ENCODE measurements around the gene VIP.
"Not testable (repeated sequence)": the region's sequence is repeated elsewhere in the genome, so short reads cannot be mapped to it uniquely, and the experiment has no call there.

VIP gene

DNA sequence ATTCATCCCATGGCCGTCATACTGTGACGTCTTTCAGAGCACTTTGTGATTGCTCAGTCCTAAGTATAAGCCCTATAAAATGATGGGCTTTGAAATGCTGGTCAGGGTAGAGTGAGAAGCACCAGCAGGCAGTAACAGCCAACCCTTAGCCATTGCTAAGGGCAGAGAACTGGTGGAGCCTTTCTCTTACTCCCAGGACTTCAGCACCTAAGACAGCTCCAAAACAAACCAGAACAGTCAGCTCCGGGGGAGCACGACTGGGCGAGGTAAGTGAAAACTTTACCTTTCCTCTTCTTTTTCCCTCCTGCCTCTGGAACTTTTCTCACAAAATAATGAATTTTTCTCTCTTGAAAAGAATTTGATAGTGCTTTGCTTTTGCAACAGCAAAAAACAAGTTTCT, at the start of gene VIP:
Gene VIP (plus strand): TSS at position 104 of the 400 bp plus-strand sequence. CDS start 1,381 bp downstream, outside the sequence.
- Histone ChIP-seq H3K4me1 (ENCODE audit: insufficient read depth, low read length) (no peaks in the 10 kb centered on the region), H3K27me3 (ENCODE audit: control insufficient read depth in 1 of 2, insufficient read depth in 2 of 2, low read length in 2 of 2) (no peaks in the 10 kb centered on the region), H3K9me3 (ENCODE audit: low read length) (no peaks in the 10 kb centered on the region)

DNA sequence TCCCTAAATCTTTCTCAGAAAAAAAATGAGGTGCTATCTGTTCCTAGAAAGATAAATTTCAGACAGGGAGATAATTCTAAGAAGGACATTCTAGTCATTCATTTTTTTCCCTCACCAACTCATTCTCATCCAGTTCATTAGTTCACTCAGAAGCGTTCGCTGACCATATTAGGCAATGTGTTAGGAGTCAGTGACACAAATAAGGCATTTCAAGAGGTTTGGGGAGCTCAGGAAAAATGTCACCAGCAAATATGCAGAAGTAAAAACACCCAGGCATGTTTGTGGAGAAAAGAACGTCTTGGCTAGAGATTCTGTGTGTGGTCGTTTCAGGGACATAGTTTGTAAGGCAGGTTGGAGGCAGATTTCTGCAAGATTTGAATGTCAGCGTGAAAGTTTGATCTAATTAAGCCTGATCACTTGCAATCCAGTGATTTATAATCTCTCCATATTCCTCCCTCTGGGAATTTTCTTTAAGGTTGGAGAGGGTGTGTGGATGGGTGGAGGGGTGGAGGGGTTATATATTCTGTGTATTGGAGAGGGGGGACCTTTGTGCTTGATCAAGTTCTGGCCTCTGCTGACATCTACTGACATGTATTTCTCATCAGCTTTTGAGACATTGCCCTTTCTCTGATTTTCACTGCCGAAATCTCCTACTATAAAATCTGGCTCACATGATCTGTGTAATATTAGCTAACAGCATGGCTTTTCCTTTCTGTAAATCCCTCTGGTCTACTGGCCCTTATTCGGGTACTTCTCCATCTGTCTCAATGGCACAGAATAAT, 49.3 kb upstream of the VIP start:
- Histone ChIP-seq H3K27me3 (ENCODE audit: control insufficient read depth in 1 of 2, insufficient read depth in 2 of 2, low read length in 2 of 2) (no peaks in the 10 kb centered on the region), H3K4me1 (ENCODE audit: insufficient read depth, low read length) (no peaks in the 10 kb centered on the region), H3K36me3 (ENCODE audit: insufficient read depth, low read length) (no peaks in the 10 kb centered on the region), H3K9ac (ENCODE audit: low read length) (no peak overlapping the region), H3K9me3 (ENCODE audit: low read length) (no peaks in the 10 kb centered on the region), H3K4me3 (ENCODE audit: low read depth in 1 of 2, low read length in 2 of 2) (no peak overlapping the region), H3K27ac (ENCODE audit: low read depth, low read length) (no peak overlapping the region)

More for the DNA sequence above, at the start of gene VIP:
- Histone ChIP-seq H3K9ac (ENCODE audit: low read length) (no peak within 1 kb of the TSS), H3K36me3 (ENCODE audit: insufficient read depth, low read length) (no peaks in the 10 kb centered on the region), H3K27ac (ENCODE audit: low read depth, low read length) (no peak within 1 kb of the TSS), H3K4me3 (ENCODE audit: low read depth in 1 of 2, low read length in 2 of 2) (no peak within 1 kb of the TSS)

DNA sequence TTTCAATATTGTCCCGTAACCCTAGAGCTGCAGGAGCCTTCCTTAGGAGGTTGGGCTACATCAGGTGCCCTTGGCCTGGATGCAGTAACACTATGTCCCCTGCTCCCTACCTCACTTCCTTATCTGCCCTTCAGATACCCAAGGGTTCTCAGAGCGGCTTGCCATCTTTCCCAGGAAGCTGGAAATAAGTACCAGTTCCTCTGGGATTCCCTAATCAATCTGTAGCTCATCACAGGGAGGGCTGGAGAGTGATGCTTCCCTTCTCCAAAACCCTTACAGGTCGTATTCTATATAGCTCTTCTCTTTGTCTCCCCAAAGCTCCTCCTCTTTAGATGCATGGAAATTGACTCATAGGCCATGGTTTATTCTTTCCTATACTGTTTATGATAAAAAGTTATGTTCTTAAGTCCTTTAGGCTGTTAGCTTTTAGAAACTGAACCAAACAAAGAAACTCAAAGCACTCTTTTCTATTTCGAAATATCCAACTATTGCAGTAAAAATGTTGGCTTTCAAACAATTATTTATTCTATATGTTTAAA, 48.7 kb upstream of the VIP start:
- Histone ChIP-seq H3K9me3 (ENCODE audit: low read length) (no peaks in the 10 kb centered on the region), H3K36me3 (ENCODE audit: insufficient read depth, low read length) (no peaks in the 10 kb centered on the region), H3K9ac (ENCODE audit: low read length) (no peak overlapping the region), H3K27ac (ENCODE audit: low read depth, low read length) (no peak overlapping the region), H3K4me3 (ENCODE audit: low read depth in 1 of 2, low read length in 2 of 2) (no peak overlapping the region), H3K4me1 (ENCODE audit: insufficient read depth, low read length) (no peaks in the 10 kb centered on the region), H3K27me3 (ENCODE audit: control insufficient read depth in 1 of 2, insufficient read depth in 2 of 2, low read length in 2 of 2) (no peaks in the 10 kb centered on the region)

DNA sequence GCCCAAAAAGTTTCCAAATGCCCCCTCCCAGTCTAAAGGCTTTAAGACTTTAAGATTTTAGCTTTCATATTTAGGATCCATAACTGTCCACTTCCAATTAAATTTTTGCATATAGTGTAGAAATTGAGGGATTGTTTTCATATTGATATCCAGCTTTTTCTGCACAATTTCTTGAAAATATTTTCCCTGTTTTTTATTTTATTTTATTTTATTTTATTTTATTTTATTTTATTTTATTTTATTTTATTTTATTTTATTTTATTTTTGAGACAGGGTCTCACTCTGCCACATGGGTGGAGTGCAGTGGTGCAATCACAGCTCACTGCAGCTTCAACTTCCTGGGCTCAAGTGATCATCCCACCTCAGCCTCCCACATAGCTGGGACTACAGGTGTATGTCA, 46.8 kb upstream of the VIP start:
- not testable (repeated sequence) for H3K9me3 ChIP-seq (ENCODE audit: low read length); H3K27me3 ChIP-seq (ENCODE audit: control insufficient read depth in 1 of 2, insufficient read depth in 2 of 2, low read length in 2 of 2); H3K36me3 ChIP-seq (ENCODE audit: insufficient read depth, low read length)

DNA sequence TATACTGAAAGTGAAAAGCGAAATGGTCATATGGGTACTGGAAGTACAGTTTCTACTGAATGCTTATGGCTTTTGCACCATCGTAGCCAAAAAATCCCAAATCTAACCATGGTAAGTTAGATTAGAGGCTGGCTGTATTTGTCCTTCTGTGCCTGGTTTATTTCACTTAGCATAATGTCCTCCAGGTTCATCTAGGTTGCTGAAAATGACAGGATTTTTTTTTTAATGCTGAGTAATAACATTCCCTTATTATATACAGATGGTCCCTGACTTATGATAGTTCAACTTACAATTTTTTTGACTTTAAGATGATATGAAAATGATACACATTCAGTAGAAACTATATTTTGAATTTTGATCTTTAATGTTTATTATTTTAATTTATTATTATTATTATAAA, 45.3 kb upstream of the VIP start:
- Histone ChIP-seq H3K36me3 (ENCODE audit: insufficient read depth, low read length) (no peaks in the 10 kb centered on the region), H3K4me1 (ENCODE audit: insufficient read depth, low read length) (no peaks in the 10 kb centered on the region), H3K9me3 (ENCODE audit: low read length) (no peaks in the 10 kb centered on the region), H3K9ac (ENCODE audit: low read length) (no peak overlapping the region), H3K4me3 (ENCODE audit: low read depth in 1 of 2, low read length in 2 of 2) (no peak overlapping the region), H3K27me3 (ENCODE audit: control insufficient read depth in 1 of 2, insufficient read depth in 2 of 2, low read length in 2 of 2) (no peaks in the 10 kb centered on the region), H3K27ac (ENCODE audit: low read depth, low read length) (no peak overlapping the region)

More for the DNA sequence above, 46.8 kb upstream of the VIP start:
- not testable (repeated sequence) for H3K4me1 ChIP-seq (ENCODE audit: insufficient read depth, low read length); H3K9ac ChIP-seq (ENCODE audit: low read length); H3K4me3 ChIP-seq (ENCODE audit: low read depth in 1 of 2, low read length in 2 of 2); H3K27ac ChIP-seq (ENCODE audit: low read depth, low read length)

DNA sequence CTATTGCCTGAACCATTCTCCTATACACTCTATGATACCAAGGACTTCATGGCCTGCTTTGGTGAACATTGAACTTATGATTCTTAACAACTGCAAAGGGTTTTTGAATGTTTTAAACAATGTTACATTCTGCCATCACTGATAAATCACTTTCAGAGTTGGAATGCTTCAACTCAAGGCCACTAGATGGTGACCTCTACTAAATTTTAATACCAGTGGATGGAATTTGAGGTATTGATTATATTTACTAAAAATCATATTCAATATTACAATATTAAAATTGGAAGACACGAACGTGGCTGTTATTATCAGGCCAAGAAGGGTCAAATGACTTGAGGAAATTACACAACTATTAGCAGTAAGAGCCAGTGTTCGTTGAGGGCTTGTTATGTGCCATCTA, 34.3 kb upstream of the VIP start:
- Histone ChIP-seq H3K4me3 (ENCODE audit: low read depth in 1 of 2, low read length in 2 of 2) (no peak overlapping the region), H3K27me3 (ENCODE audit: control insufficient read depth in 1 of 2, insufficient read depth in 2 of 2, low read length in 2 of 2) (no peaks in the 10 kb centered on the region)

DNA sequence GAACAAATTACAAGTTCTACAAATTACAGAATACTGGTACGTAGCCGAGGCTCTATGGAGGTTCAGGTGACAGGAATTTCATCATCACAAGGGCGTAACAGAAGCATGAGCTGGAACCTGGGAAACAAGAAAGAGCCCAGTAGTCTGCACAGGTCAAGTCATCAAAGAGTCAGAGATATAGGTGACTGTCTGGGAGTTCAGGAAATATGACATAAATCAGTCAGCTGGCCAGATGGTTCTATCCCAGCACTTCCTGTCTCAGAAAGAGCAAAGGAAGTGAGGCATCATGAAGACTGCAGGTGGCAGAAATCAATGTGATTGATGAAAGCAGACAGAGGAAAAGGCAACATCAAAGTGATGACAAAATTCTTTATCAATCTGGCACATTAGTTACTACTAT, 29.6 kb upstream of the VIP start:
- Histone ChIP-seq H3K27me3 (ENCODE audit: control insufficient read depth in 1 of 2, insufficient read depth in 2 of 2, low read length in 2 of 2) (no peaks in the 10 kb centered on the region), H3K36me3 (ENCODE audit: insufficient read depth, low read length) (no peaks in the 10 kb centered on the region), H3K9me3 (ENCODE audit: low read length) (no peaks in the 10 kb centered on the region), H3K9ac (ENCODE audit: low read length) (no peak overlapping the region), H3K4me1 (ENCODE audit: insufficient read depth, low read length) (no peaks in the 10 kb centered on the region), H3K4me3 (ENCODE audit: low read depth in 1 of 2, low read length in 2 of 2) (no peak overlapping the region), H3K27ac (ENCODE audit: low read depth, low read length) (no peak overlapping the region)

More for the DNA sequence above, 34.3 kb upstream of the VIP start:
- Histone ChIP-seq H3K9me3 (ENCODE audit: low read length) (no peaks in the 10 kb centered on the region), H3K36me3 (ENCODE audit: insufficient read depth, low read length) (no peaks in the 10 kb centered on the region), H3K9ac (ENCODE audit: low read length) (no peak overlapping the region), H3K4me1 (ENCODE audit: insufficient read depth, low read length) (no peaks in the 10 kb centered on the region), H3K27ac (ENCODE audit: low read depth, low read length) (no peak overlapping the region)

DNA sequence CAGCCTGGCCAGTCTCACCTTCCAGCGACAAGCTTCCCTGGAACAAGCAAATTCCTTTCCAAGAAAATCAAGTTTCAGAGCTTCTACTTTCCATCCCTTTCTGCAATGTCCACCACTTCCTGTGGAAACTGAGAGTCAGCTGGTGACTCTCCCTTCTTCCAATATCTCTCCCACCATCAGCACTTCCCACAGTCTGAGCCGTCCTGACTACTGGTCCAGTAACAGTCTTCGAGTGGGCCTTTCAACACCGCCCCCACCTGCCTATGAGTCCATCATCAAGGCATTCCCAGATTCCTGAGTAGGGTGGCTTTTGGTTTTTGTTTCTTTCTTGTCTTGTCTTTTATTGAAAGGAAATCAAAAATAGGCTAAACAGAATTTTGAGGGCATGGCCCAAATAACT, 28.6 kb upstream of the VIP start:
- H3K27me3 ChIP-seq (ENCODE audit: control insufficient read depth in 1 of 2, insufficient read depth in 2 of 2, low read length in 2 of 2) = no peaks in the 10 kb centered on the region
- no peaks in the 10 kb centered on the region for H3K4me1 ChIP-seq (ENCODE audit: insufficient read depth, low read length)
- H3K9me3 ChIP-seq (ENCODE audit: low read length) = no peaks in the 10 kb centered on the region
- no peaks in the 10 kb centered on the region for H3K36me3 ChIP-seq (ENCODE audit: insufficient read depth, low read length)
- no peak overlapping the region for H3K4me3 ChIP-seq (ENCODE audit: low read depth in 1 of 2, low read length in 2 of 2)
- H3K27ac ChIP-seq (ENCODE audit: low read depth, low read length) = no peak overlapping the region
- H3K9ac ChIP-seq (ENCODE audit: low read length) = no peak overlapping the region

DNA sequence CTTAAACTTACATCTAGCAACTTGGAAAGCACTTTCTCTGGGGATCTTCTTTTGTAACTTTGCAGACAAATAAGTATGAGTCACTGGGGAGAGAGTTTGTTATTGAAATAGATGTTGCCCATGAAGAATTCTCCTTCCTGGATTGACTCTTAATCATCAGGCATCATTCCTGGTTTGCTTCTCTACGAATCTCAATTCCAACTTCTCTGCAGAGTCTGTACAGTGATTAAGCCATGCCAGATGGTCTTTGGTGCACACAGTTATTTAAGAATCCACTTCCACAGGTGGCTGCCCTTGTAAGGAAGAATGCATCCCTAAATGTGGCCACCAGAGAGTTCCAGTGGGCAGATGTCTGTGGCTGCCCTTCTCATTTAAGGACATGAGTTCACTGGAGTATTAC, 27.2 kb upstream of the VIP start:
- Histone ChIP-seq H3K4me1 (ENCODE audit: insufficient read depth, low read length) (no peaks in the 10 kb centered on the region), H3K36me3 (ENCODE audit: insufficient read depth, low read length) (no peaks in the 10 kb centered on the region), H3K27ac (ENCODE audit: low read depth, low read length) (no peak overlapping the region), H3K4me3 (ENCODE audit: low read depth in 1 of 2, low read length in 2 of 2) (no peak overlapping the region), H3K27me3 (ENCODE audit: control insufficient read depth in 1 of 2, insufficient read depth in 2 of 2, low read length in 2 of 2) (no peaks in the 10 kb centered on the region), H3K9ac (ENCODE audit: low read length) (no peak overlapping the region), H3K9me3 (ENCODE audit: low read length) (no peaks in the 10 kb centered on the region)

DNA sequence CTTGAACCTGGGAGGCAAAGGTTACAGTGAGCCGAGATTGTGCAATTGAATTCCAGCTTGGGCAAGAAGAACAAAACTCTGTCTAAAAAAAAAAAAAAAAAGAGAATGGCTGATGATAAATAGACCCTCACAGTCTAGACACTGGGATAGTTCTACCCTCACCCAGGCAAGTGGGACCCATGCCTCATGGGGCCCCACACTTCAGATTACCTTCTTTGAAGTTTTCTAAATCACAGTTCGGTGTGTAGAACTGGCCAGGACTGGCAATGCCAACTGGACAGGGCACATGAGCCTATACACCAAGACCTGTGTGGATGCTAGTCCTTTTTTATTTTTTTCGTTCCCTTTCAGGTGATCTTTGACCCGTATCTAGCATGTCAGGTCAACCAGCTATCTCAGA, 24.3 kb upstream of the VIP start:
- Histone ChIP-seq H3K9me3 (ENCODE audit: low read length) (no peaks in the 10 kb centered on the region), H3K36me3 (ENCODE audit: insufficient read depth, low read length) (no peaks in the 10 kb centered on the region), H3K4me1 (ENCODE audit: insufficient read depth, low read length) (no peaks in the 10 kb centered on the region), H3K9ac (ENCODE audit: low read length) (no peak overlapping the region), H3K4me3 (ENCODE audit: low read depth in 1 of 2, low read length in 2 of 2) (no peak overlapping the region), H3K27ac (ENCODE audit: low read depth, low read length) (no peak overlapping the region), H3K27me3 (ENCODE audit: control insufficient read depth in 1 of 2, insufficient read depth in 2 of 2, low read length in 2 of 2) (no peaks in the 10 kb centered on the region)

DNA sequence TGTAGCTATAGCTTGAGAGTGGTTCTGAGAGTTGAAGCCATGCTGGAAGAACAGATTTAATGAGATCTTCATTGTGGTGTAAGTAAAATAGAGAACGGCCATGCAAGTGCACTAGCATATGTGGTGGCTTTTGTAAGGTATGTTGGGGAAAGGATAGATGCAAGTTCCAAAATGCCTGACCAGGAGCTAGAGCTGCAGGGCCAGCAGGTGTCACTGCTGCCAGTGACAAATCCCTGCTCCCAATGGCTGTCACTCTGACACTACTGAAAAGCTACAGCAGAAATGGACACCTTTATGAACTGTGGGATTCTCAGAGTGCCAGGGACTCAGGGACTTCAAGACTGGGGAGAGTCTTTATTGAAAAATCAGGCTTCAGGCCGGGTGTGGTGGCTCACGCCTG, 23.1 kb upstream of the VIP start:
- Histone ChIP-seq H3K4me3 (ENCODE audit: low read depth in 1 of 2, low read length in 2 of 2) (no peak overlapping the region), H3K4me1 (ENCODE audit: insufficient read depth, low read length) (no peaks in the 10 kb centered on the region), H3K27ac (ENCODE audit: low read depth, low read length) (no peak overlapping the region), H3K9me3 (ENCODE audit: low read length) (no peaks in the 10 kb centered on the region), H3K27me3 (ENCODE audit: control insufficient read depth in 1 of 2, insufficient read depth in 2 of 2, low read length in 2 of 2) (no peaks in the 10 kb centered on the region), H3K9ac (ENCODE audit: low read length) (no peak overlapping the region), H3K36me3 (ENCODE audit: insufficient read depth, low read length) (no peaks in the 10 kb centered on the region)

DNA sequence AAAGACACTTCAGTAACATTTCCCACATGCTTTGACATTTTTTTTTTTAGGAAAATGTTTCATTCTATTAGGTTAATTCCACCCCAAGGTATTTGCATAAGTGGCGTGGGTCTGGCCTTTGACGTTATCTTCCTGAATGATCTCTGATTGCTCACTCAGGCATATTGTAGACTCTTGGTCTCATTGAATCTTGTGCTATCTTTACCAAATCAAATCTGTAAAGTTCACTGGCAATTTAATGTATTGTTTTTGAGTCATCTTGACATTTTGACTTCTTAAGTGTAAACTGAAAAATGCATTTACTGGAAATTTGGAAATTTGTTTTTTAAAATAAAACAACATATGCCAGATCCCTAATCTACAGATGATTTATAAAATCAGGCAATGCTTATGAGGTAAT, 16.0 kb upstream of the VIP start:
- H3K27ac ChIP-seq (ENCODE audit: low read depth, low read length) = no peak overlapping the region
- H3K4me3 ChIP-seq (ENCODE audit: low read depth in 1 of 2, low read length in 2 of 2) = no peak overlapping the region
- H3K36me3 ChIP-seq (ENCODE audit: insufficient read depth, low read length) = no peaks in the 10 kb centered on the region
- no peaks in the 10 kb centered on the region for H3K4me1 ChIP-seq (ENCODE audit: insufficient read depth, low read length)
- H3K9ac ChIP-seq (ENCODE audit: low read length) = no peak overlapping the region
- H3K27me3 ChIP-seq (ENCODE audit: control insufficient read depth in 1 of 2, insufficient read depth in 2 of 2, low read length in 2 of 2) = no peaks in the 10 kb centered on the region
- no peaks in the 10 kb centered on the region for H3K9me3 ChIP-seq (ENCODE audit: low read length)

Measured in muscle layer of colon (tissue), 2 donors.